ENCODE measurements around the gene ATP8A2.

- TF ChIP-seq CTCF (IDR thresholded peaks at IDR 0.05) (no peak), POLR2A (IDR thresholded peaks at IDR 0.05; ENCODE audit: low read depth) (no peak), EP300 (IDR thresholded peaks at IDR 0.05) (no peak)
These were observed 296.6 kb downstream of the ATP8A2 start for GRCh38 chr13:25668345-25668744.
